GM18507 (cell line): ENCODE measurements around the gene CBS.
"Not testable (repeated sequence)": the region's sequence is repeated elsewhere in the genome, so short reads cannot be mapped to it uniquely, and the experiment has no call there.

Source experiments
- DNase-seq: peaks from one replicate; pipeline ENCODE4 v3.0.0; 2011; ENCODE audit warnings: low read depth; ENCODE audit not compliant: insufficient read length; ENCODE audit errors: extremely low spot score
- FAIRE-seq: peaks from 2 replicates; lab custom pipeline; 2011; peaks lifted over from hg19 to GRCh38; lab: Jason Lieb, UNC

Gene CBS

DNA sequence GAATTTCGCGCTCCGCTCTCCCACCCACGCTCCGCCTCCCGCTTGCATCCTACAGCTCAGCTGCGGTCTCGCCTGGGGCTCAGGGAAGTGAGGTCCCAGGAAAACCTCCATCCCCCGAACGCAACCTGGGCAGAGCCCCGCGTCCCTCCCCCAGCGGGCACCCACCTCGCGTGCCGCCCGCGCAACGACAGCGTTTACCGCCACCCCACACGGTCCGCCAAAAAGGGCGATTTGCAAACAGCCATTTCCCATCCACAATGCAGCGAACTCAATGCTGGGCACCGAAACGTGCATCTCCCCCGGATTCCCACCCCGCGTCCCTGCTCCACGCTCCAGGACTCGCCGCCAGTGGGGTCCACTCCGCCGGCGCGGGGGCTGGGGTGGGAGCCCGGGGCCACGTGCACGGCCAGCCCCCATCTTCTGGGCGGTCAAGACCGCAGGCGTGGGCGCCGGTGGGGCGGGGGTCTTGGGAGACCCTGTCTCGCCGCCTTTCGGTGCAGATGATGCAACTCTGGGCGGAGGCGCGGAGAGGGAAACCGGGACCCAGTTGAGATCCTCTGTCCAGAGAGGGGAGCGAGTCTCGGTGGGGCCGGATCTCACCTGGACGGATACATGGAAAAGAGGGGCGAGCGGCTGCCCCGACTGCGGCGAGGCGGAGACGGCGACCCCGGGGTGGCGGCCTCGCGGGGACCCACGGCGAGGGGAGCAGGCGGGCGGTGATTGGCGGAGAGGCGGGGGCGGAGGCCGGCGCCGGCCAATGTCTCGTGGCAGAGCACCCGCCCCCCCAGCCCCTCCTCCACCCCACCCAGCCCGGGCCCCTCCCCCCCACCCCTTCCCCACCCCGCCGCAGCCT lies at the start of gene CBS:
TSS of gene CBS (minus strand) at position 666 of the 853 bp plus-strand sequence. CDS start 3,642 bp downstream, outside the sequence.
- not testable (repeated sequence) for DNase-seq, FAIRE-seq

DNA sequence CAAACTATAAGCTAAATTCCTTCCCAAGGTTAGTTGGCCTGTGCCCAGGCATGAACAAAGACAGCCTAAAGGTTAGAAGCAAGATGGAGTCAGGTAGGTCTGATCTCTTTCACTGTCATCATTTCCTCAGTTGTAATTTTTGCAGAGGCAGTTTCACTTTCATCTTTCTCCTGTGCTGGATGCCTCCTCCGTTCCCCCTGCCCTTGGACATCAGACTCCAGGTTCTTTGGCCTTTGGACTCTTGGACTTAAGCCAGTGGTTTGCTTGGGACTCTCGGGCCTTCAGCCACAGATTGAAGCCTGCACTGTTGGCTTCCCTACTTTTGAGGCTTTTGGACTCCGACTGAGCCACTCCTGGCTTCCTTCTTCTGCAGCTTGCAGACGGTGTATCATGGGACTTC lies 40.3 kb upstream of the CBS start:
- not testable (repeated sequence) for DNase-seq, FAIRE-seq

DNA sequence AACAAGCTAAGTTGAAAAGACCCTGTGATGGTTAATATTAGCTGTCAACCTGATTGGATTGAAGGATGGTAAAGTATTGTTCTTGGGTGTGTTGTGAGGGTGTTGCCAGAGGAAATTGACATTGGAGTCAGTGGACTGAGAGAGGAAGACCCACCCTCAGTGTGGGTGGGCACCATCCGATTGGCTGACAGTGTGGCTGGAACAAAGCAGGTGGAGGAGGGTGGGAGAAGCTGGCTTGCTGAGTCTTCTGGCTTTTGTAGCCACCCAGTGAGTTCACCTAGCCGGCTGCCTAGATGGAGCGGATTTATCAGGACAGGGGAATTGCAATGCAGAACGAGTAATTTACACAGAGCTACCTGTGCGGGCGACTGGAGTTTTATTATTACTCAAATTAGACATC lies 38.8 kb upstream of the CBS start:
- DNase-seq, FAIRE-seq: not testable (repeated sequence)

DNA sequence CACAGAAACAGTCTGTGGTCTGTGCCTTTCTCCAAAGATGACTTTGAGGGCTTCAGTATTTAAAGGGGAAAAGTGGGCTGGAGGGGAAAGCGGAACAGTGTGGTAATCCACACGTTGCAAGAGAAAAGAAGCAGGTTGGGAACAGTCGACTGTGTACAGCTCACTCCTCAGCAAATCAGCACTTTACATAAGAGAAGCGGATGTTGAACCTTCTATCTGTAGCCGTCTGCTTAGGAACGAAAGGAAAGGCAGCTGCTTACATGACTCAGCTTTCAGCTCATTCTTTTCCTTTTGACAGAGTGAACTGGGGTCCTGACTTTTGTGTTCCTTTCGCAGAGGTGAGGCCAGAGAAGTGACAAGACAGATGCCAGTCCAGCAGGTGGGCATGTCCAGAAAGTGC lies 33.4 kb upstream of the CBS start:
- peak; percentile 85 for FAIRE-seq
- not testable (repeated sequence) for DNase-seq

DNA sequence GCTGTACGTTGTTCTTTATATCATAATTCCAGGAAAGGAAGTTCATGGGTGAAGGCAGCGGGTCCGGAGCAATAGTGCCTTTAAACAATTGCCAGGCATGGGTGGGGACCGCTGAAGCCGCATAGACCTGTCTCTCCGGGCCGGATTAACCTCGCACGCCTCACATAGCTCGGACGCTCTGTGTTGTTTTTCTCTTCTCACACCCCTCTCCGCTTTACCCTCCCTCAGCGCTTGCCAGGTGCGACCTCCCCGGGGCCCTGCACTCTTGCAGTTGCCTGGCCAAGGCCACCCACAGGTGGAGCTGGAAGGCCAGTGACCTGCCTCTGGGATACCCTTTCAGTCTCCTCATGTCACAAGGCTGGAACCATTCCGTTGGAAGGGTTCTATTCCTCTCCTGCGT lies 32.5 kb upstream of the CBS start:
- not testable (repeated sequence) for DNase-seq, FAIRE-seq

DNA sequence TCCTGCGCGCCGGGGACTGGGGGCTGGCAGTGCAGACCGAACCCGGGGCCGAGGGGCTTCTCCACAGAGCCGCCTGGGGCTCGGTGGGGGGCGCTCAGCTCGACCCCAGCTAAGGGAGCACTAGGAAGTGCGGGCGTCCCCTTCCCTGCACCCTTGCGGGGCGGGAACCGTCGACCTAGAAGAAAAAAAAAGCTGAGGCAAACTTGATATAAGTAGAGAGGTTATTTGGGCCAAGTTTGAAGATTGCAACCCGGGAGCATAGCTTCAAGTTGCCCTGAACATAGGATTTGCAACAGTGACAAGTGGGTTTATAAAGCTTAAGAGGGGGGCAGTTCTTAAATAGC lies 32.1 kb upstream of the CBS start:
- not testable (repeated sequence) for DNase-seq, FAIRE-seq

DNA sequence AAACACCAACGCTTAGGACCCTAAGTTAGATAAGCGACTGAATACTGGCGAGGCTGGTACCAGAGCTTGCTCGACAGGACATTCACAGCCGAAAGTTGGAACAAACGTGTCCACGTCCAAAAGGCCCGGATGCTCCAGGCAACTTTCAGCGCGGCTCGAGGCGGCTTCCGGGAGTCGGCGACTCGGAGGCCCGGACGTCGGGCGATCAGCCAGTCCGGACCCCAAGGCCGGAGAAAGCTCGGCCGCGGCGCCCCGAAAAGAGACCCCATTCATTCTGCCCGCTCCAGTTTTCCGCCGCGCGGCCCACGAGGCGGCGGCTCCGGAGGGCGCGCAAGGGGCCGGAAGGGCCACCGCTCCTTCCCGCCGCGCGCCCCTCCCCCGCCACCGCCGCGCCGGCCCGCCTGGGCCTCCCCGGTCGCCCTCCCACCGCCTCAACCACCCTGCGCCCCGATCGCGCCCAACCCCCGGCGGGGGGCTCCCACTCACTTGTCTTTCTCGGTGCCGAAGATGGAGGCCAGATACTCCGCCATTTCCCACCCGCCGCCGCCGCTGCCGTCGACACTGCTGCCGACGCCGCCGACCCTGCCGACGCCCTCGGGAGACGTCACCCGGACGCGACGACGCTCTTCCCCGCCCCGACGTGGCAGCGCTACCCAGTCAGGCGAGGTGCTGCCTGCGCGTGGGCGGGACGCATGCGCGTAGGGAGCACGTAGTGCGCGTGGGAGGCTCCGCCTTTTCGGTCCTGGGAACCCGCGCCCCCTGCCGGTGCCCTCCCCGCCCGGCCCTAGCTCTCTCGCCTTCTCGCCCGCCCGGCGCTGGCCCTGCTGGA lies 31.5 kb upstream of the CBS start, which contains the start of gene U2AF1:
TSS of gene U2AF1 (minus strand) at position 606 of the 829 bp plus-strand sequence. CDS start at position 530, 76 bp downstream.
- peak; percentile 91 for FAIRE-seq
- DNase-seq = not testable (repeated sequence)

DNA sequence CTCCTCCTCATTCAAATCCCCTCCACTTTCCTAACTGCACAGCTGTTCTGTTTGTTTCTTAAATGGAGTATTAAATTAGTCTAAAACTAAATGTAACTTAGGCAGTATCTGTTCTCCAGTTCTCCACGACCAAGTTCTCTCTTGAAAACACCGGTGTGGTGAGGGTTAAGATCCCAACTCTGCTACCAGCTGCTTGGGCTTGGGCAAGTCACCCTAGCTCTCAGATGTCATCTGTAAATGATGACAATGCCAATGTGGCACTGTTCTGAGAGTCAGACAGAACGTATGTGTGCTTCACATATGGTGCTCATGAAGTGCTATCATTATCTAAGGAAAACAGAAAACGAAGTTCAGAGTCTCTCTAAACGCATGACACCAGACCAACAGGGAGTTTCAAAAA lies 29.0 kb upstream of the CBS start:
- FAIRE-seq, DNase-seq: not testable (repeated sequence)

DNA sequence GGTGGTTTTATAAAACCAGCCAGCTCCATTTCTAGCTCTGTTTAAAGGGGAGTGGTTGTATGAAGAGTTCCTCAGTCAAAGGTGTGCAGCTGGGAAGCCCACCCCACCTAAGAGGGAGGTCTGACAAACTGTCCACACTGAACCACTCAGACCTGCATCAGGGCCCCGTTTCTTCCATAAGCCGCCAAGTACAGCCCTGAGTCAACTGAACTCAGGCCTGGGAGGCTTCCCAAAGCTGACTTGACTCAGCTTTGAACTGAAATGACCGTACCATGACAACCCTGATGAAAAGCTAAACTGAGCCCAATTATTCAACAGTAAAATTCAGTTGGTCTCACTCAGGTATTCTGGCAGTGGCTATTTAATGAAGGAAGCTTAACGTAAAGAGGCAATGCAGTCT lies 26.6 kb upstream of the CBS start:
- not testable (repeated sequence) for FAIRE-seq, DNase-seq

DNA sequence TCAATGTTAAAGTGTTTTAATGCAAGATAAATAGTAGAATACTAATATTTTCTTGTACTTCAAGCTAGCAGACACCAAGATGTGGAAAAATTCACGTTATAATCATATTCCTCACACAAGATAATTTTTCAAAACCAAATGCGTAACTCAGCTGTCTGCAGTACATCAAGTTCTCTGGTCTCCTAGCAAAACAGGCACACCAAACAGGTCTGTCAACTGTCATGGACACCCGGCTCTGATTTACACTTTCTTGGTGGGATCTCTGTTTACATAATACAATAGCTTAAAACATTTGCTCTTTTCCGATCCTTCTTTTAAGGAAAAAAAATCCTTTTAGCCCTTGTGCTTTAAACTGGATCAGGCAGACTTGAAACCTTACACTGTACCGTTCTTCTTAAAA lies 26.0 kb upstream of the CBS start:
- not testable (repeated sequence) for DNase-seq, FAIRE-seq

DNA sequence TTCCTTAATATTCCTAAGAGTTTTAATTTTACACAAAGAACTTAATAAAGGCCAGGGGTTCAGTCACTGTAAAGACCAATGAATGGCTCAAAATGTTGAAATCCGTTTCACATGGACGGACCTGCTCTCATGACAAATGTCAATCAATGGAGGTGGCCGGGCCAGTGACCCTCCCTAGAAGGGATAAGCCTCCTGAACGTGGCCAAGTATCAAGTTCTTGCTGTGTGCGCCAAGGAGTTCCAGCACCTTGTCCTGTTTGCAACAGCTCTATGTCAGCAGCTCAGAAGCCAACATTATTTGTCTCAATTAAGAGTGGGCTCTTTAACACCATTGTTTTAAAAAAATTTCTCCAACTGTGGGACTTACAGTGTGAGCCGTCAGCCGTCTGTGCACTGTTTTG lies 25.4 kb upstream of the CBS start:
- DNase-seq, FAIRE-seq: not testable (repeated sequence)

DNA sequence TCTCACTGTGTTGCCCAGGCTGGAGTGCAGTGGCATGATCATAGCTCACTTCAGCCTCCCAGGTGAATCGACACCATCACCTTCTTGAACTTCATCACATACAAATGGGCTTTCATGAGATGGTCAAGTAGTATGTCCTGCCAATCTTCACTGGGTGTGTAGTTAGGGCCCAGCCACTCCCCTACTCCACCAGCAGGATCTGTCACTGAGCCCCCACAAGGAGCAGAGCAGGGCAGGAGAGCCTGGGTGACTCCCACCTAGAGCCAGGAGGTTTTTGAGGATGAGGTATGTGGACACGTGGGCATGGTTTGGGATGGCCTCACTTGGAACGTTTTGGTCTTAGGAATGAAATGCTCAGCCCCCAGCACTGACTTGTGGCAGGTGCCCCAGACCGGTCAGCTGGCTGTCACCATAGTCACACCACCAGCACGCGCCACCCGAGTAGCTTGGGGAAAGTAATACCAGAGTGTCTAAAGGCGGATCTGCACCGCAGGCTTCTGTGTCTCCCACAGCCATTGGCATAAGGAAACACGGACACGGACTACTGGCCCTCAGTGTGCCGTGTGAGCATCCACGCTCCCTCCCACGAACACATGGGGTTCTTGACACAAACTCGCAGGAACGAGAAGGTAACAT lies 16.5 kb upstream of the CBS start:
- FAIRE-seq, DNase-seq: not testable (repeated sequence)

DNA sequence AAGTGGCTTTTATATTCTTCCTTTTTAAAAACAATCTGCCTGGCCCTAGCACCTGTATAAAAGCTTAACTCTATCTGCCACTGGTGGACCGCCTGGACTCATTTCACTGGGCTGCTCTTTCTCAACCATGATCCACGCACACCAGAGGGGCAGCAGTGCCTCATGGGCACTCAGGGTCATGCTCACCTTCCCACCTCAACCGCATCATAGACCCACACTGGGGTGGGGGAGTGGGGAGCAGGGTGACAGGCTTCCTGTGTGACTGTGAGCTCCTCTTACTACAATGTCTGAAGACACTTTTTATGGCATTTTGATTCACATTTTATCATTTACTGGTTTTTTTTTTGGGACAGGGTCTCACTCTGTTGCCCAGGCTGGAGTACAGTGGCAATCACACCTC lies 15.3 kb upstream of the CBS start:
- not testable (repeated sequence) for FAIRE-seq

DNA sequence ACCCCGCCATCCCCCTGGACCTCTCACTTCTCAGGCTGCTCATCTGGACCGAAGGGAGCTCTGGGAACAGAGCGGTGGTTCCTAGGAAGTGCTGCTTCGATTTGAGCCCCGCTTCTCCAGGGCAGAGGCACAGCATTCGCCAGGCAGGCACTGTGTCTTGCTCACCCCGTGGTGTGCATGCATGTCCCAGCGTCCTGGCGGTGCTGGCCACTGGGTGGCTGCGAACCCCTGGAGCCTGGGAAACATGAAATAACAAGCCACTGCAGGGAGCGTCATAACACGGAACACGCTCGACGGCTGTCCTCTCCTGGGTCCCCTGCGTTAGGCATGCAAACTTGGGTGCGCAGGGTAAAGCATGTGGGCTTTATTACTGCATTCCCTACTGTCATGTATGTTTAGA lies 13.8 kb upstream of the CBS start:
- not testable (repeated sequence) for FAIRE-seq, DNase-seq

More for the DNA sequence above, 15.3 kb upstream of the CBS start:
- not testable (repeated sequence) for DNase-seq

DNA sequence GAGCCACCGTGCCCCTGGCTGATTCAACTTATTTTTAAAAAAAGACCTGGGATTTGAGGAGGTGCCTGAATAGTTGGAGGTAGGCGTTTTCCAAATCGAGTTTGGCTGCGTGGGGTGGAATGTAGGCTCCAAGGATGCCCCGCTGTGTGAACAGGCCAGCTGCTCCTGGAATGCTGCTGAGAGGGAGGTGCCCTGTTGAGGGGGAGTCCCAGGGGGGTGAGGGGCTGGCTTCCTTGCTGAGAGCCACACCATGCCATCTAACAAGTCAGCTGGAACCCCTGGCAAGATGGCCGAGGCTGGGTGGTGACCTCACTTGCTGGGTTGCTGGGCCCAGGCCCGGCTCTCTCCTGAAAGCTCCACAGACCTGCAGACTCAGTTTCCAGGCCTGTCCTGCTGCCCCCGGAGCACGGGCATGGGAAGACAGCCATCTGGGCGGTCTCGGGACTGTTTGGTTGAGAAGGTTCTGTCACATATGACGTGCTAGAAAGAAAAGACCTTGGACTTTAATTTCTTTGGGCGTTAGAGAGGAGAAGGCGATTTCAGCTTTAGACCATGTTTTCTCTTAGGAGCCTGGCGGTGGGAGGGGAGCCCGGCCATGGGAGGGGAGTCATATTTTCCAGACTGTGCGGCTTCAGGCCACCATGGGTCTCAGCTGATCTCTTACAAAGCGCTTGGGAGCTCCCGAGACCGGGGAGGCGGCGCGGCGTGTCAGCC lies 7.1 kb upstream of the CBS start:
- not testable (repeated sequence) for FAIRE-seq, DNase-seq

DNA sequence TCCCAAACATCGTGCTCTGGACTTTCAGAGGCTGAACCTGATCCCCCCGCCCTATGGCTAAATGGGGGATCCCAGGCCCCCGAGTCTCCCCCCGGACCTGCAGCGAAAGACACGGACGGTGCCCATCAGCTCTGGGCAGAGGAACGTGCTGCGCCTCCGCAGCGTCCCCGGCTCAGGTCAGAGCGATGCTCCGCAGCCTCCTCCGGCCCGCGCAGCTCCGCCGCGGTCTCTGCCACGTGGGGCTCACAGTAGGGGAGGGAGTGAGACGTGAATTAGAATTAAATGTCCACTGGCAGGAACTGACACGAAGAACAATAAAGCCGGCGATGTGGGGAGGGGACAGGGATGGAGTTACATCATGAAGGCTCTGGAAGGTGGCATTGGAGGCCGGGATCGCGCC lies 1.0 kb upstream of the CBS start:
- FAIRE-seq, DNase-seq: not testable (repeated sequence)

DNA sequence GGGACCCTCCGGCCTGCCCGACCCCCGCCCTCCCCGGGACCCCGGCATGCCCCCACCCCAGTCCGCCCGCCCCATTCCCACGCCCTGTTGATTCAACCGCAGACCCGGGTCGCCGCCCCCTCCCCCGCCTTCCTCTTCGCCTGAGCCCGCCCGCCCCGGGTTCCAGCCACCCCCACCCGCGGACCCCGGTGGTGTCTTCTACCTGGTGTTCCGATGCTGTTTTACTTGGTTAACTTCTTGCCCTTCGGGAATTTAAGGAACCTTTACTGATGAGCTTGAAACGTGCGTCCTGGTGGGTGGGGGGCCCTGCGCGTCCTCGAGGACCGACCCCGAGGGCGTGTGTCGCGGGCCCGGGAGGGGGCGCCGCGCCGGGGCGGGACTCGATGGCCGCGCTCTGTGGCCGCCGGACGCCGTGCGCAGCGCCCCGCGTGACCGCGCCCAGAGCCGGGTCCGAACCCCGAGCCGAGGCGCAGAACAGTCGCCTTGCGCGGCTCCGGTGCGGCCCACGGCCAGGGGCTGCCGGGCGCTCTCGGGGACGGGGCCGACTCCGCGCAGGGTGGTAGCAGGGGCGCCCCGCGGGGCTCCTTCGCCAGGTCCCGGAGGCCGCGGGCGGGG lies 495 bp upstream of the CBS start:
- not testable (repeated sequence) for FAIRE-seq, DNase-seq

DNA sequence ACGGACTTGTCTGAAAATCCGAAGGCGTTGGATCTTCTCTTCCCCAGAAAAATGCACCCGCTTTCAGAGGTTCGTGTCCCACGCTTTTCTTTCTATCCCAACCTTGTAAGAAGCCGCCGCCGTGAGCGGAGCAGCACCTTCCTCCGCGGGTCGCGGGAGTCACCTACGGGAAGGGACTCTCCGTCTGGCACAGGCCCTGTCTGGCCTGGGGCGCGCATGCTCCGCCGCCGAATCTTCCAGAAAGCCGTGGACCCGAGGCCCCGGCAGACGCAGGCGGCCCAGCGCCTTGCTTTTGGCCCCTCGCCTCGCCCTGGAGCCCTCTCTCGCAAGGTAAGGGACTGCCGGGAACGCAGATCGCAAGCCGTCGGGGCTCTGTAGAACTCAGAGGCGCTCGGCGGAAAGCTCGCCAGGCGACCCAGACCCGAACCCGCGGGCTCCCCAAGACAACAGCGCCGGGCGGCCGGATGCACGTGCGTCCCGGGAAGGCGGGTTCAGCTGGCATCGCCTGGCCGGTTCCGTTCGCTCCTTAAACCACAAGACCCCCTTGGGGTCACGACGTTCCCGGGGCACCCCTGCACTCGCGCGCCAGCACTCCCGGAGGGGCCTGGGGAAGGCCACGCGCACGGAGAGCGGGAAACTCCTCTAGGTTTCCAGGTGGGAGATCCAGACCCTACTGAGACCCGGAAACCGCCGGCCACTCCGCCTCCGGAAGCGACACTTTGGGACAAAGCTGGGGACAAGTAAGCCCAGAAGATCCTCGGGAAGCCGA lies 1.1 kb downstream of the CBS start:
- FAIRE-seq, DNase-seq: not testable (repeated sequence)
